ENCODE results near the gene KIF6.

- TF ChIP-seq, protein P1, sequence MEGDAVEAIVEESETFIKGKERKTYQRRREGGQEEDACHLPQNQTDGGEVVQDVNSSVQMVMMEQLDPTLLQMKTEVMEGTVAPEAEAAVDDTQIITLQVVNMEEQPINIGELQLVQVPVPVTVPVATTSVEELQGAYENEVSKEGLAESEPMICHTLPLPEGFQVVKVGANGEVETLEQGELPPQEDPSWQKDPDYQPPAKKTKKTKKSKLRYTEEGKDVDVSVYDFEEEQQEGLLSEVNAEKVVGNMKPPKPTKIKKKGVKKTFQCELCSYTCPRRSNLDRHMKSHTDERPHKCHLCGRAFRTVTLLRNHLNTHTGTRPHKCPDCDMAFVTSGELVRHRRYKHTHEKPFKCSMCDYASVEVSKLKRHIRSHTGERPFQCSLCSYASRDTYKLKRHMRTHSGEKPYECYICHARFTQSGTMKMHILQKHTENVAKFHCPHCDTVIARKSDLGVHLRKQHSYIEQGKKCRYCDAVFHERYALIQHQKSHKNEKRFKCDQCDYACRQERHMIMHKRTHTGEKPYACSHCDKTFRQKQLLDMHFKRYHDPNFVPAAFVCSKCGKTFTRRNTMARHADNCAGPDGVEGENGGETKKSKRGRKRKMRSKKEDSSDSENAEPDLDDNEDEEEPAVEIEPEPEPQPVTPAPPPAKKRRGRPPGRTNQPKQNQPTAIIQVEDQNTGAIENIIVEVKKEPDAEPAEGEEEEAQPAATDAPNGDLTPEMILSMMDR (IDR thresholded peaks at IDR 0.05; ENCODE audit: insufficient read depth, low read length), result no peak
- TF ChIP-seq POLR2AphosphoS5 (IDR thresholded peaks at IDR 0.05; ENCODE audit: low read depth), result no peak
Observed at GRCh38 chr6:39432330-39433025, 292.7 kb downstream of the KIF6 start.
